Dedifferentiated amniotic fluid mesenchymal stem cell (primary cell): ENCODE measurements around the gene IKZF3.
"Not testable (repeated sequence)": the region's sequence is repeated elsewhere in the genome, so short reads cannot be mapped to it uniquely, and the experiment has no call there.

Experiments
- DNase-seq: peaks from one replicate; pipeline ENCODE4 v3.0.0-alpha.2; 2016; ENCODE audit errors: extremely low spot score

The IKZF3 gene

DNA sequence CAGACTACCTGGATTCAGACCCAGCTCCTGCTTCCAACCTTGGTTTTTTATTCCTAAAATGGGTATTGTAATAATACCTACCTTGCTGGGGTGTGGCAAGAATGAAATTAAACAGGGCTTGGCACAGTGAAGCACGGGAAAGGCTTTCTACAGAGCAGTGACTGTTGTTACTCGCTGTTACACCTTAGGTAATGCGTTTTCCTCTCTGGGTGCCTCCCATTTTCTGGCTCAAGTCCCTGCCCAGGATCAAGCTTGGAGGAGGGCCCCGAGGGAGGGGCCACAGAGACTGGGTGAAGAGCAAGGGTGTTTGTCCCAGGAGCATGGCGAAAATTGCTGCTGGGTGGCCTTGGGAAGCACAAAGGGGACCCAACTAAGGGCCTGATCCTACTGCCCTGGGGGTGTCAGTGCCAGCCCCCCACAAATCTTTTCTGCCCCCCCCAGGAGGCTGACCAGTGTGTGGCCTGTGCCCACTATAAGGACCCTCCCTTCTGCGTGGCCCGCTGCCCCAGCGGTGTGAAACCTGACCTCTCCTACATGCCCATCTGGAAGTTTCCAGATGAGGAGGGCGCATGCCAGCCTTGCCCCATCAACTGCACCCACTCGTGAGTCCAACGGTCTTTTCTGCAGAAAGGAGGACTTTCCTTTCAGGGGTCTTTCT lies 147.1 kb downstream of the IKZF3 start:
- no peak for DNase-seq

DNA sequence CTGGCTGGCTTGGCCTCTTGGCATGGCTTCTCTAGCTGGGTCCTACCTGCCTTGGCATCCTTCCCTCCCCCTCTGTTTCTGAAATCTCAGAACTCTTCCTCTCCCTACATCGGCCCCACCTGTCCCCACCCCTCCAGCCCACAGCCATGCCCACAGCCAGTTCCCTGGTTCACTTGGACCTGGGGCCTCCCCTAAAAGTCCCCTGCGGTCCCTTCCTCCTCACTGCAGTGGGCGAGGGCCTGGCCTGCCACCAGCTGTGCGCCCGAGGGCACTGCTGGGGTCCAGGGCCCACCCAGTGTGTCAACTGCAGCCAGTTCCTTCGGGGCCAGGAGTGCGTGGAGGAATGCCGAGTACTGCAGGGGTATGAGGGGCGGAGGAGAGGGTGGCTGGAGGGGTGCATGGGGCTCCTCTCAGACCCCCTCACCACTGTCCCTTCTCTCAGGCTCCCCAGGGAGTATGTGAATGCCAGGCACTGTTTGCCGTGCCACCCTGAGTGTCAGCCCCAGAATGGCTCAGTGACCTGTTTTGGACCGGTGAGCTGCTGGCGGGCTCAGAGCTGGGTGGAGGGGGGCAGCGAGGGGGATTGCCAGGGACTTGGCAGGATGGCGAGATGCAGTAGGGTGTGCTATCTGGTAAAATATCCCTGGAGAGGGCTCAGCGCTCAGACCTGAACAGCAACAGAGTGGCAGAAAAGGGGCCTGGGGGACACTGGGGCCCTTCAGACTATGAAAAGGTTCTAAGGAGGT lies 147.9 kb downstream of the IKZF3 start:
- no peak for DNase-seq

DNA sequence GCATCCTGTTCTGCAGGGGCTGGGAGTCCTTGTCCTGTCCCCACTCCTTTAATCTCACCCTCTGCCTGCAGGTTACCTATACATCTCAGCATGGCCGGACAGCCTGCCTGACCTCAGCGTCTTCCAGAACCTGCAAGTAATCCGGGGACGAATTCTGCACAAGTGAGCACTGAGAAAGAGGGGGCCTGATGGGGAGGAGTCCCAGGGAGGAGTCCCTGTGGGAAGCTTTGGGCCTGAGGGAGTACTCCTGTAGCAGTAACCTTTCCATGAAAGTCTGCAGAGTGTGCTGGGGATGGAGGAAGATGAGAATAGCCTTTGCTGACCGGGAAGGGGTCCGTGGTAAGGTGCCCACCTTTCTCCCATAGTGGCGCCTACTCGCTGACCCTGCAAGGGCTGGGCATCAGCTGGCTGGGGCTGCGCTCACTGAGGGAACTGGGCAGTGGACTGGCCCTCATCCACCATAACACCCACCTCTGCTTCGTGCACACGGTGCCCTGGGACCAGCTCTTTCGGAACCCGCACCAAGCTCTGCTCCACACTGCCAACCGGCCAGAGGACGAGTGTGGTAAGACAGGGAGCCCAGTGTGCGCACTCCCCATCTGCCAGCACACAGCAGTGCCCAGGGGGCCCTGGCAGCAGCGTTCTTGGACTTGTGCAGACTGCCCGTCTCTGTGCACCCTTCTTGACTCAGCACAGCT lies 148.6 kb downstream of the IKZF3 start:
- DNase-seq = no peak

DNA sequence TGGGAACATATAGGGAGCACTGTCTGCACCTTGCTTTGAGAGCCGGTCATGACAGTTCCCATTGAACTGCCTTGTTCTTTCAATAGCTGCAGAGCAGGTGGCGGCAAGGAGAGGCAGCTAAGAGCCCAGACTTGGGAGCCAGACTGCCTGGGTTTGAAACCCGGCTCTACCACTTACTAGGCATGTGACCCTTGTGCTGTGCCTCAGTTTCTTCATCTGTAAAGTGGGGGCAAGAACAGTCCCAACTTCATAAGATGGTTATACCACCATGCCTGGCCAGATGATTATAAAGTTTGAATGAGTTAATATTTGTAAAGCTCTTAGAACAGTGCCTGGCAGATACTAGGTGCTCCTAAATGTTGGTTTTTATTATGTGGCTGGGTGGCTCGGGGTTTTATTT lies 149.9 kb downstream of the IKZF3 start:
- no peak for DNase-seq

DNA sequence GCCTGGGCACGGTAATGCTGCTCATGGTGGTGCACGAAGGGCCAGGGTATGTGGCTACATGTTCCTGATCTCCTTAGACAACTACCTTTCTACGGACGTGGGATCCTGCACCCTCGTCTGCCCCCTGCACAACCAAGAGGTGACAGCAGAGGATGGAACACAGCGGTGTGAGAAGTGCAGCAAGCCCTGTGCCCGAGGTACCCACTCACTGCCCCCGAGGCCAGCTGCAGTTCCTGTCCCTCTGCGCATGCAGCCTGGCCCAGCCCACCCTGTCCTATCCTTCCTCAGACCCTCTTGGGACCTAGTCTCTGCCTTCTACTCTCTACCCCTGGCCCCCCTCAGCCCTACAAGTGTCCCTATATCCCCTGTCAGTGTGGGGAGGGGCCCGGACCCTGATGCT lies 152.3 kb downstream of the IKZF3 start:
- no peak for DNase-seq

GRCh38 chr17:39711071-39711470 lies 153.0 kb downstream of the IKZF3 start:
- DNase-seq = not testable (repeated sequence)

GRCh38 chr17:39709998-39710964 lies 153.8 kb downstream of the IKZF3 start:
- DNase-seq = no peak

DNA sequence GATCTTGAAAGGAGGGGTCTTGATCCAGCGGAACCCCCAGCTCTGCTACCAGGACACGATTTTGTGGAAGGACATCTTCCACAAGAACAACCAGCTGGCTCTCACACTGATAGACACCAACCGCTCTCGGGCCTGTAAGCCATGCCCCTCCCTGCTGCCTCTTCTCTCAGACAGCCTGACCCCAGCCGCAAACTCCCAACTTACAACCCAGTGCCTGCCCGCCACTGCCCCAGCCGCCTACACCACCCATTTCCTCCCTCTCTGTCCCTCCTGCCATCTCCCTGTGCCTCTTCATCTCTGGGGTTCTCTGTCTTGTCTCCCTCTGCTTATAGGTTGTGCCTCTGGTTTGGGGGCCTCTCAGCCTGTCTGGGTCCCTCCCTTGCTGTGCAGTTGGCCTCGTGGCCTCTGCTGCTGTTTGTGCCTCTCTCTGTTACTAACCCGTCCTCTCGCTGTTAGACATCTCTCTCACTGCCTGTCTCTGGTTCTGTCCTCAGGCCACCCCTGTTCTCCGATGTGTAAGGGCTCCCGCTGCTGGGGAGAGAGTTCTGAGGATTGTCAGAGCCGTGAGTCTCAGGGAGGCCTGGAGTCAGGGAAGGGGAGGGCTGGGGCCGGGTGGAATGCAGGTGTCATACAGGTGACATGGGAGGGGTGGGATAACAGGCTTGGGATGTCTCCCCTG lies 154.7 kb downstream of the IKZF3 start:
- DNase-seq = no peak
